HG03571 (cell line): ENCODE measurements around the gene GLIS1.

ENCODE experiments used
- ATAC-seq: cut with Tn5 transposase; IDR thresholded peaks from one replicate; pipeline ENCODE4 v1.9.1; 2021; ENCODE audit not compliant: unreplicated experiment

Gene GLIS1

GRCh38 chr1:53695116-53695515, 43.8 kb downstream of the GLIS1 start:
- no peak for ATAC-seq

GRCh38 chr1:53694718-53695091, 44.3 kb downstream of the GLIS1 start:
- no peak for ATAC-seq

- no peak for ATAC-seq
Observed at GRCh38 chr1:53693773-53694717, 44.9 kb downstream of the GLIS1 start.

- ATAC-seq = no peak
Observed at GRCh38 chr1:53693339-53693738, 45.6 kb downstream of the GLIS1 start.

GRCh38 chr1:53691326-53691725, 47.6 kb downstream of the GLIS1 start:
- ATAC-seq = no peak

GRCh38 chr1:53690411-53690810, 48.6 kb downstream of the GLIS1 start:
- no peak for ATAC-seq

- ATAC-seq = no peak
Observed at GRCh38 chr1:53689736-53690326, 49.1 kb downstream of the GLIS1 start.

- no peak for ATAC-seq
Observed at GRCh38 chr1:53689223-53689622, 49.7 kb downstream of the GLIS1 start.

- no peak for ATAC-seq
Observed at GRCh38 chr1:53688381-53689102, 50.4 kb downstream of the GLIS1 start.

GRCh38 chr1:53687901-53688300, 51.1 kb downstream of the GLIS1 start:
- no peak for ATAC-seq

- no peak for ATAC-seq
Observed at GRCh38 chr1:53687426-53687825, 51.5 kb downstream of the GLIS1 start.

- ATAC-seq = no peak
Observed at GRCh38 chr1:53686965-53687267, 52.0 kb downstream of the GLIS1 start.

GRCh38 chr1:53686091-53686964, 52.6 kb downstream of the GLIS1 start:
- ATAC-seq = no peak

GRCh38 chr1:53685272-53686051, 53.5 kb downstream of the GLIS1 start:
- no peak for ATAC-seq

GRCh38 chr1:53684741-53685140, 54.2 kb downstream of the GLIS1 start:
- ATAC-seq = no peak

GRCh38 chr1:53683986-53684740, 54.8 kb downstream of the GLIS1 start:
- ATAC-seq = no peak

- no peak for ATAC-seq
Observed at GRCh38 chr1:53682881-53683280, 56.1 kb downstream of the GLIS1 start.

- ATAC-seq = no peak
Observed at GRCh38 chr1:53681977-53682685, 56.8 kb downstream of the GLIS1 start.
